OCI-LY7 (cell line): Measurements from ENCODE around the gene C15orf62. TPM values are rescaled to one million over a fixed set of nuclear protein-coding genes. Genes with fewer than 3 reads are reported as not detected.

ENCODE experiments used
- BruUV-seq: library from RNA; stranded (reverse); fragments of 400-500 nt; replicated peaks from 2 replicates; lab custom pipeline; 2021; lab: Mats Ljungman, UMichigan
- CTCF ChIA-PET: fragments of 300-600 bp; sonication (Branson Sonifier 250); formaldehyde crosslinking; loops from one replicate; lab custom pipeline; 2022; ENCODE audit warnings: antibody characterized with exemption; ENCODE audit not compliant: unreplicated experiment; lab: Charles Lee
- POLR2A ChIA-PET: fragments of 300-600 bp; sonication (Branson Sonifier 250); formaldehyde crosslinking; loops from one replicate; lab custom pipeline; 2022; ENCODE audit warnings: antibody characterized with exemption; lab: Charles Lee
- DNase-seq: peaks from one replicate; pipeline ENCODE4 v3.0.0-alpha.2; 2015; ENCODE audit warnings: low spot score
- H2AFZ ChIP-seq: fragments of 200-600 bp; sonication (generic), shearing (Covaris generic); 2 replicates; pipeline ENCODE4 v1.6.1; 2014; ENCODE audit warnings: mild to moderate bottlenecking, antibody characterized with exemption, low read length, moderate library complexity
- H3K27ac ChIP-seq: fragments of 200-600 bp; sonication (generic); 2 replicates; pipeline ENCODE4 v1.5.1; 2014; ENCODE audit warnings: mixed run types, low read depth, mild to moderate bottlenecking, moderate library complexity, low read length, inconsistent platforms; ENCODE audit not compliant: poor library complexity, severe bottlenecking
- H3K36me3 ChIP-seq: fragments of 200-600 bp; sonication (generic); 2 replicates; pipeline ENCODE4 v1.6.1; 2014; ENCODE audit warnings: mild to moderate bottlenecking, antibody characterized with exemption, low read length, moderate library complexity, mixed read lengths; ENCODE audit not compliant: insufficient read depth
- H3K4me1 ChIP-seq: fragments of 200-600 bp; sonication (generic); 2 replicates; pipeline ENCODE4 v1.5.1; 2014; ENCODE audit warnings: mild to moderate bottlenecking, low read length; ENCODE audit not compliant: insufficient read depth, poor library complexity, severe bottlenecking
- H3K4me2 ChIP-seq: fragments of 200-600 bp; sonication (generic); 2 replicates; pipeline ENCODE4 v1.6.1; 2014; ENCODE audit warnings: mild to moderate bottlenecking, low read length
- H3K4me3 ChIP-seq: fragments of 200-600 bp; sonication (generic); 2 replicates; pipeline ENCODE4 v1.5.1; 2014; ENCODE audit warnings: mild to moderate bottlenecking, low read depth, low read length; ENCODE audit not compliant: poor library complexity, severe bottlenecking
- H3K79me2 ChIP-seq: fragments of 200-600 bp; sonication (generic); 2 replicates; pipeline ENCODE4 v1.6.1; 2016; ENCODE audit warnings: low read depth, mild to moderate bottlenecking, low read length, moderate library complexity, mixed read lengths; ENCODE audit not compliant: insufficient read depth
- H3K9me2 ChIP-seq: fragments of 200-600 bp; sonication (generic); 2 replicates; pipeline ENCODE4 v1.6.1; 2016; ENCODE audit warnings: mild to moderate bottlenecking, low read length, mixed read lengths; ENCODE audit not compliant: insufficient read depth
- H3K9me3 ChIP-seq: fragments of 200-600 bp; sonication (generic); 2 replicates; pipeline ENCODE4 v1.6.1; 2014; ENCODE audit warnings: mild to moderate bottlenecking, mixed run types, low read length, mixed read lengths
- H4K20me1 ChIP-seq: fragments of 200-600 bp; sonication (generic); 2 replicates; pipeline ENCODE4 v1.6.1; 2014; ENCODE audit warnings: mild to moderate bottlenecking, antibody characterized with exemption, low read length, moderate library complexity, mixed read lengths; ENCODE audit not compliant: insufficient read depth
- CTCF ChIP-seq: fragments of 200-600 bp; sonication (generic); conservative IDR thresholded peaks from 2 replicates; pipeline ENCODE4 v1.5.1; 2014; ENCODE audit warnings: mild to moderate bottlenecking, antibody characterized with exemption, low read length, moderate library complexity, mixed read lengths
- EZH2phosphoT487 ChIP-seq: fragments of 200-600 bp; sonication (generic); IDR thresholded peaks from 2 replicates; pipeline ENCODE4 v1.6.1; 2018; ENCODE audit warnings: low read depth, borderline replicate concordance, mild to moderate bottlenecking, mixed run types, antibody characterized with exemption, low read length, moderate library complexity, mixed read lengths
- intact Hi-C: fragments of 100-400 bp; cut with micrococcal nuclease; formaldehyde crosslinking; loops from one replicate; pipeline ENCODE4 v1.10.0; 2022; ENCODE audit not compliant: unreplicated experiment
- total RNA-seq, 2 experiments: library from RNA; depleted of rRNA in 1 of 2; stranded (reverse); fragments of >200 nt in 1 of 2; shearing (Covaris generic) in 1 of 2; gene quantifications; 2 replicates each; pipeline ENCODE4 v1.2.3, GENCODE V29; 2014 to 2022

C15orf62 gene
- total RNA-seq, 2 experiments from 2014 or later = 2.7 to 4.7 TPM

GRCh38 chr15:40739047-40739446 lies 30.7 kb upstream of the C15orf62 start:
- peaks cover 98% of the 10 kb centered on the region for H3K36me3 ChIP-seq
- no peak overlapping the region for H2AFZ ChIP-seq
- no peak for DNase-seq
- H3K9me2 ChIP-seq = no peaks in the 10 kb centered on the region
- H3K79me2 ChIP-seq = no peaks in the 10 kb centered on the region
- peaks cover 6% of the 10 kb centered on the region; the same call in 1 of the 2 replicates for H4K20me1 ChIP-seq
- CTCF ChIA-PET = interaction anchor here (1.2 kb wide), 1 partner anchor 43 kb away, joined by 3 read pairs; no protein-coding TSS in a partner anchor
- no peaks in the 10 kb centered on the region for H3K4me1 ChIP-seq
- no peak for TF ChIP-seq CTCF
- no peak for TF ChIP-seq EZH2phosphoT487
- POLR2A ChIA-PET = interaction anchor here (0.9 to 1.2 kb wide), 5 partner anchors 10 to 67 kb away, joined by 3 to 7 read pairs (median 4); no protein-coding TSS in a partner anchor
- no peak overlapping the region for H3K4me3 ChIP-seq
- no peak overlapping the region for H3K4me2 ChIP-seq
- no TSS peak for BruUV-seq
- intact Hi-C loops = no loop called here
- H3K27ac ChIP-seq = no peak overlapping the region
- H3K9me3 ChIP-seq = no peaks in the 10 kb centered on the region

- DNase-seq = no peak
- Histone ChIP-seq H3K4me2 (no peak overlapping the region), H2AFZ (no peak overlapping the region), H3K4me1 (no peaks in the 10 kb centered on the region), H3K9me3 (no peaks in the 10 kb centered on the region), H4K20me1 (peaks cover 6% of the 10 kb centered on the region; the same call in 1 of the 2 replicates), H3K36me3 (peaks cover 97% of the 10 kb centered on the region), H3K79me2 (no peaks in the 10 kb centered on the region), H3K27ac (no peak overlapping the region), H3K9me2 (no peaks in the 10 kb centered on the region), H3K4me3 (no peak overlapping the region)
- TF ChIP-seq CTCF = no peak
- TF ChIP-seq EZH2phosphoT487 = no peak
- CTCF ChIA-PET = no interaction called here
- BruUV-seq = no TSS peak
- POLR2A ChIA-PET = interaction anchor here (0.9 to 1.2 kb wide), 3 partner anchors 14 to 68 kb away, joined by 3 to 4 read pairs (median 4); no protein-coding TSS in a partner anchor
- intact Hi-C loops = loop anchor here (5.0 kb wide), 1 partner anchor 63 kb away; no protein-coding TSS in a partner anchor
Observed at GRCh38 chr15:40739854-40740253, 29.9 kb upstream of the C15orf62 start.

- ChIA-PET CTCF (interaction anchor here (2.2 kb wide), 1 partner anchor 39 kb away, joined by 6 read pairs; no protein-coding TSS in a partner anchor), POLR2A (interaction anchor here (0.6 to 1.2 kb wide), 2 partner anchors 22 to 49 kb away, joined by 3 read pairs; partner anchors contain the start of gene RAD51)
- Histone ChIP-seq H3K27ac (no peak overlapping the region), H4K20me1 (peaks cover 6% of the 10 kb centered on the region; the same call in 1 of the 2 replicates), H3K79me2 (no peaks in the 10 kb centered on the region), H3K4me1 (peaks cover 4% of the 10 kb centered on the region), H3K36me3 (peaks cover 89% of the 10 kb centered on the region), H3K4me2 (no peak overlapping the region), H3K9me2 (no peaks in the 10 kb centered on the region), H2AFZ (no peak overlapping the region), H3K9me3 (no peaks in the 10 kb centered on the region), H3K4me3 (no peak overlapping the region)
- BruUV-seq = no TSS peak
- no peak for DNase-seq
- no peak for TF ChIP-seq CTCF
- TF ChIP-seq EZH2phosphoT487 = no peak
- intact Hi-C loops = loop anchor here (5.0 kb wide), 1 partner anchor 66 kb away; no protein-coding TSS in a partner anchor
Observed at GRCh38 chr15:40743485-40743901, 26.3 kb upstream of the C15orf62 start.
